Upper lobe of left lung (tissue), 4 donors: Measurements from ENCODE around the gene ATG4C.

Source experiments
- POLR2A ChIP-seq, 4 donors: fragments of 450-650 bp; IDR thresholded peaks; one replicate each; pipeline ENCODE4 v1.5.1; 2016 to 2017; ENCODE audit warnings: antibody characterized with exemption in 4 of 4, mild to moderate bottlenecking in 2 of 4
- POLR2AphosphoS5 ChIP-seq, 2 donors: sonication (generic); formaldehyde crosslinking; IDR thresholded peaks; one replicate each; pipeline ENCODE4 v1.5.1; 2017; ENCODE audit warnings: antibody characterized with exemption in 2 of 2
- TF ChIP-seq, protein P1 (sequence below), 6 experiments: fragments of 450-650 bp in 4 of 6; fragments of 200-600 bp in 2 of 6; sonication (generic) in 2 of 6; IDR thresholded peaks; one replicate each; pipeline ENCODE4 v1.5.1; 2016 to 2019; ENCODE audit warnings: antibody characterized with exemption in 6 of 6

DNA sequence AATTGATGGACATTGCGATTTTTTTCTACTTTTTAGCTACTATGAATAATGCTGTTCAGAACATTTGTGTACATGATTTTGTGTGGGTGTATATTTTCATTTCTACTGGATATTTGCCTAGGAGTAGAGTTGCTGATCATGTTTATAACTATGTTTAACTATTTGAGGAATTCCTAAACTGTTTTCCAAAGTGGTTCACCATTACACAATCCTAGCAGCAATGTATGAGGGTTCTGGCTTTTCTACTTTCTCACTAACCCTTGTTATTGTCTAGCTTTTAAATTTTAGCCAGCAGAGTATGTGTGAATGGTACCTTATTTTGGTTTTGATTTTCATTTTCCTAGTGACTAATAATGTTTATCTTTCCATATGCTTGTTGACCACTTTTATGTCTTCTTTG is 86.2 kb downstream of the ATG4C start:
- TF ChIP-seq, protein P1, sequence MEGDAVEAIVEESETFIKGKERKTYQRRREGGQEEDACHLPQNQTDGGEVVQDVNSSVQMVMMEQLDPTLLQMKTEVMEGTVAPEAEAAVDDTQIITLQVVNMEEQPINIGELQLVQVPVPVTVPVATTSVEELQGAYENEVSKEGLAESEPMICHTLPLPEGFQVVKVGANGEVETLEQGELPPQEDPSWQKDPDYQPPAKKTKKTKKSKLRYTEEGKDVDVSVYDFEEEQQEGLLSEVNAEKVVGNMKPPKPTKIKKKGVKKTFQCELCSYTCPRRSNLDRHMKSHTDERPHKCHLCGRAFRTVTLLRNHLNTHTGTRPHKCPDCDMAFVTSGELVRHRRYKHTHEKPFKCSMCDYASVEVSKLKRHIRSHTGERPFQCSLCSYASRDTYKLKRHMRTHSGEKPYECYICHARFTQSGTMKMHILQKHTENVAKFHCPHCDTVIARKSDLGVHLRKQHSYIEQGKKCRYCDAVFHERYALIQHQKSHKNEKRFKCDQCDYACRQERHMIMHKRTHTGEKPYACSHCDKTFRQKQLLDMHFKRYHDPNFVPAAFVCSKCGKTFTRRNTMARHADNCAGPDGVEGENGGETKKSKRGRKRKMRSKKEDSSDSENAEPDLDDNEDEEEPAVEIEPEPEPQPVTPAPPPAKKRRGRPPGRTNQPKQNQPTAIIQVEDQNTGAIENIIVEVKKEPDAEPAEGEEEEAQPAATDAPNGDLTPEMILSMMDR (IDR thresholded peaks at IDR 0.05): no peak
- TF ChIP-seq POLR2AphosphoS5 (IDR thresholded peaks at IDR 0.05): no peak
- TF ChIP-seq POLR2A (IDR thresholded peaks at IDR 0.05): no peak
